Measurements from ENCODE around the gene MFSD12.

The MFSD12 gene

DNA sequence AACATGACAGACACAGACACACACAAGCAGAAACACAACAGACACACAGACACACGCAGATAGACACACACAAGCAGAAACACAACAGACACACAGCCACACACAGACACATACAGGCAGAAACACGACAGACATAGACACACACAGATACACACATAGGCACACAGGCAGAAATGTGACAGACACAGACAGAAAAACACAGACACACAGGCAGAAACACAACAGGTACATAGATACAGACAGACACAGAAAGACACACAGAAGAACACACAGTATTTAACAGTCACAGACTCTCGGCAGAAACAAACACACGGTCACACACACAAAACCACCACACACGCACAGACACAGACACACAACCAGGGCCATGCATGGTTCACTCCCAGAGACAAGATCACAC is 48.4 kb upstream of the MFSD12 start:
- POLR2A ChIA-PET: no interaction called here
- TF ChIP-seq ZNF155 (tag by site-specific recombination; IDR thresholded peaks at IDR 0.05) (peak; percentile 29; the same call in 1 of the 2 replicates), SCRT1 (tag by site-specific recombination; IDR thresholded peaks at IDR 0.05; ENCODE audit: borderline replicate concordance) (peak; percentile 74; the same call in 1 of the 2 replicates), REPIN1 (tag by site-specific recombination; IDR thresholded peaks at IDR 0.05; ENCODE audit: low read depth) (peak; percentile 21; the same call in 1 of the 2 replicates), ZBTB48 (tag by site-specific recombination; IDR thresholded peaks at IDR 0.05) (0 out of 2 replicates have a peak, but pooled peaks have one; percentile 20), ZNF677 (tag by site-specific recombination; IDR thresholded peaks at IDR 0.05) (no peak), KLF8 (tag by site-specific recombination; IDR thresholded peaks at IDR 0.05) (peak; percentile 47), ZNF292 (tag by site-specific recombination; IDR thresholded peaks at IDR 0.05; ENCODE audit: borderline replicate concordance, low read depth) (no peak), ZNF600 (tag by site-specific recombination; IDR thresholded peaks at IDR 0.05) (0 out of 2 replicates have a peak, but pooled peaks have one; percentile 37), ZNF274 (IDR thresholded peaks at IDR 0.05; ENCODE audit: low read length) (no peak), ZNF274 (tag by site-specific recombination; IDR thresholded peaks at IDR 0.05; ENCODE audit: borderline replicate concordance) (0 out of 2 replicates have a peak, but pooled peaks have one; percentile 48), ZNF2 (tag by site-specific recombination; IDR thresholded peaks at IDR 0.05) (peak; percentile 82; the same call in 1 of the 2 replicates), SCRT2 (tag by site-specific recombination; IDR thresholded peaks at IDR 0.05) (peak; percentile 69), KLF16 (tag by site-specific recombination; IDR thresholded peaks at IDR 0.05) (no peak), ZBTB7A (tag by site-specific recombination; IDR thresholded peaks at IDR 0.05; ENCODE audit: low read depth) (0 out of 2 replicates have a peak, but pooled peaks have one; percentile 48), ZFP69B (tag by site-specific recombination; IDR thresholded peaks at IDR 0.05) (no peak), ZNF311 (tag by site-specific recombination; IDR thresholded peaks at IDR 0.05; ENCODE audit: borderline replicate concordance) (peak; percentile 7; the same call in 1 of the 2 replicates), ZNF157 (tag by site-specific recombination; IDR thresholded peaks at IDR 0.05) (0 out of 2 replicates have a peak, but pooled peaks have one; percentile 22)
- TF ChIP-seq, protein P1, sequence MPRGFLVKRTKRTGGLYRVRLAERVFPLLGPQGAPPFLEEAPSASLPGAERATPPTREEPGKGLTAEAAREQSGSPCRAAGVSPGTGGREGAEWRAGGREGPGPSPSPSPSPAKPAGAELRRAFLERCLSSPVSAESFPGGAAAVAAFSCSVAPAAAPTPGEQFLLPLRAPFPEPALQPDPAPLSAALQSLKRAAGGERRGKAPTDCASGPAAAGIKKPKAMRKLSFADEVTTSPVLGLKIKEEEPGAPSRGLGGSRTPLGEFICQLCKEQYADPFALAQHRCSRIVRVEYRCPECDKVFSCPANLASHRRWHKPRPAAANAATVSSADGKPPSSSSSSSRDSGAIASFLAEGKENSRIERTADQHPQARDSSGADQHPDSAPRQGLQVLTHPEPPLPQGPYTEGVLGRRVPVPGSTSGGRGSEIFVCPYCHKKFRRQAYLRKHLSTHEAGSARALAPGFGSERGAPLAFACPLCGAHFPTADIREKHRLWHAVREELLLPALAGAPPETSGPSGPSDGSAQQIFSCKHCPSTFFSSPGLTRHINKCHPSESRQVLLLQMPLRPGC (tag by site-specific recombination; IDR thresholded peaks at IDR 0.05): no peak; the same call in 1 of the 2 replicates
- TF ChIP-seq, protein P2, sequence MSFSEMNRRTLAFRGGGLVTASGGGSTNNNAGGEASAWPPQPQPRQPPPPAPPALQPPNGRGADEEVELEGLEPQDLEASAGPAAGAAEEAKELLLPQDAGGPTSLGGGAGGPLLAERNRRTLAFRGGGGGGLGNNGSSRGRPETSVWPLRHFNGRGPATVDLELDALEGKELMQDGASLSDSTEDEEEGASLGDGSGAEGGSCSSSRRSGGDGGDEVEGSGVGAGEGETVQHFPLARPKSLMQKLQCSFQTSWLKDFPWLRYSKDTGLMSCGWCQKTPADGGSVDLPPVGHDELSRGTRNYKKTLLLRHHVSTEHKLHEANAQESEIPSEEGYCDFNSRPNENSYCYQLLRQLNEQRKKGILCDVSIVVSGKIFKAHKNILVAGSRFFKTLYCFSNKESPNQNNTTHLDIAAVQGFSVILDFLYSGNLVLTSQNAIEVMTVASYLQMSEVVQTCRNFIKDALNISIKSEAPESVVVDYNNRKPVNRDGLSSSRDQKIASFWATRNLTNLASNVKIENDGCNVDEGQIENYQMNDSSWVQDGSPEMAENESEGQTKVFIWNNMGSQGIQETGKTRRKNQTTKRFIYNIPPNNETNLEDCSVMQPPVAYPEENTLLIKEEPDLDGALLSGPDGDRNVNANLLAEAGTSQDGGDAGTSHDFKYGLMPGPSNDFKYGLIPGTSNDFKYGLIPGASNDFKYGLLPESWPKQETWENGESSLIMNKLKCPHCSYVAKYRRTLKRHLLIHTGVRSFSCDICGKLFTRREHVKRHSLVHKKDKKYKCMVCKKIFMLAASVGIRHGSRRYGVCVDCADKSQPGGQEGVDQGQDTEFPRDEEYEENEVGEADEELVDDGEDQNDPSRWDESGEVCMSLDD (tag by site-specific recombination; IDR thresholded peaks at IDR 0.05): 0 out of 2 replicates have a peak, but pooled peaks have one; percentile 21
- TF ChIP-seq, protein P3, sequence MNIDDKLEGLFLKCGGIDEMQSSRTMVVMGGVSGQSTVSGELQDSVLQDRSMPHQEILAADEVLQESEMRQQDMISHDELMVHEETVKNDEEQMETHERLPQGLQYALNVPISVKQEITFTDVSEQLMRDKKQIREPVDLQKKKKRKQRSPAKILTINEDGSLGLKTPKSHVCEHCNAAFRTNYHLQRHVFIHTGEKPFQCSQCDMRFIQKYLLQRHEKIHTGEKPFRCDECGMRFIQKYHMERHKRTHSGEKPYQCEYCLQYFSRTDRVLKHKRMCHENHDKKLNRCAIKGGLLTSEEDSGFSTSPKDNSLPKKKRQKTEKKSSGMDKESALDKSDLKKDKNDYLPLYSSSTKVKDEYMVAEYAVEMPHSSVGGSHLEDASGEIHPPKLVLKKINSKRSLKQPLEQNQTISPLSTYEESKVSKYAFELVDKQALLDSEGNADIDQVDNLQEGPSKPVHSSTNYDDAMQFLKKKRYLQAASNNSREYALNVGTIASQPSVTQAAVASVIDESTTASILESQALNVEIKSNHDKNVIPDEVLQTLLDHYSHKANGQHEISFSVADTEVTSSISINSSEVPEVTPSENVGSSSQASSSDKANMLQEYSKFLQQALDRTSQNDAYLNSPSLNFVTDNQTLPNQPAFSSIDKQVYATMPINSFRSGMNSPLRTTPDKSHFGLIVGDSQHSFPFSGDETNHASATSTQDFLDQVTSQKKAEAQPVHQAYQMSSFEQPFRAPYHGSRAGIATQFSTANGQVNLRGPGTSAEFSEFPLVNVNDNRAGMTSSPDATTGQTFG (tag by site-specific recombination; IDR thresholded peaks at IDR 0.05; ENCODE audit: borderline replicate concordance): peak; percentile 21; the same call in 1 of the 2 replicates
- TF ChIP-seq, protein P4, sequence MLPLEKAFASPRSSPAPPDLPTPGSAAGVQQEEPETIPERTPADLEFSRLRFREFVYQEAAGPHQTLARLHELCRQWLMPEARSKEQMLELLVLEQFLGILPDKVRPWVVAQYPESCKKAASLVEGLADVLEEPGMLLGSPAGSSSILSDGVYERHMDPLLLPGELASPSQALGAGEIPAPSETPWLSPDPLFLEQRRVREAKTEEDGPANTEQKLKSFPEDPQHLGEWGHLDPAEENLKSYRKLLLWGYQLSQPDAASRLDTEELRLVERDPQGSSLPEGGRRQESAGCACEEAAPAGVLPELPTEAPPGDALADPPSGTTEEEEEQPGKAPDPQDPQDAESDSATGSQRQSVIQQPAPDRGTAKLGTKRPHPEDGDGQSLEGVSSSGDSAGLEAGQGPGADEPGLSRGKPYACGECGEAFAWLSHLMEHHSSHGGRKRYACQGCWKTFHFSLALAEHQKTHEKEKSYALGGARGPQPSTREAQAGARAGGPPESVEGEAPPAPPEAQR (tag by site-specific recombination; IDR thresholded peaks at IDR 0.05): no peak
- Histone ChIP-seq H3K9me3 (ENCODE audit: control insufficient read depth, insufficient read depth, low read depth, low read length) (no peaks in the 10 kb centered on the region), H3K36me3 (ENCODE audit: control insufficient read depth in 2 of 2, insufficient read depth in 1 of 2, low read length in 2 of 2) (peaks cover 0 to 8% of the 10 kb centered on the region in 2 experiments; a peak in 2 of 3 replicates), H3K4me3 (ENCODE audit: low read depth, low read length) (peak overlapping the region; percentile 51; the same call in 1 of the 2 replicates), H3K27ac (ENCODE audit: extremely low read depth, low read depth, low read length) (no peak overlapping the region), H3K4me1 (ENCODE audit: control insufficient read depth, insufficient read depth, low read length) (peaks cover 3% of the 10 kb centered on the region; the same call in 1 of the 2 replicates)
- CTCF ChIA-PET: no interaction called here

Measured in HEK293 (cell line).